ENCODE results near the gene YBX2.
A peak's percentile ranks its signal among the peaks of the same experiment; 100 is the strongest.
"Not testable (repeated sequence)": the region's sequence is repeated elsewhere in the genome, so short reads cannot be mapped to it uniquely, and the experiment has no call there.

YBX2 gene

GRCh38 chr17:7262192-7262934, 32.1 kb downstream of the YBX2 start, which contains the start of gene CLDN7:
TSS of gene CLDN7 (minus strand) at chr17:7262478. CDS start at chr17:7262043, 435 bp downstream.
- DNase-seq, result peak; percentile 65 to 91

DNA sequence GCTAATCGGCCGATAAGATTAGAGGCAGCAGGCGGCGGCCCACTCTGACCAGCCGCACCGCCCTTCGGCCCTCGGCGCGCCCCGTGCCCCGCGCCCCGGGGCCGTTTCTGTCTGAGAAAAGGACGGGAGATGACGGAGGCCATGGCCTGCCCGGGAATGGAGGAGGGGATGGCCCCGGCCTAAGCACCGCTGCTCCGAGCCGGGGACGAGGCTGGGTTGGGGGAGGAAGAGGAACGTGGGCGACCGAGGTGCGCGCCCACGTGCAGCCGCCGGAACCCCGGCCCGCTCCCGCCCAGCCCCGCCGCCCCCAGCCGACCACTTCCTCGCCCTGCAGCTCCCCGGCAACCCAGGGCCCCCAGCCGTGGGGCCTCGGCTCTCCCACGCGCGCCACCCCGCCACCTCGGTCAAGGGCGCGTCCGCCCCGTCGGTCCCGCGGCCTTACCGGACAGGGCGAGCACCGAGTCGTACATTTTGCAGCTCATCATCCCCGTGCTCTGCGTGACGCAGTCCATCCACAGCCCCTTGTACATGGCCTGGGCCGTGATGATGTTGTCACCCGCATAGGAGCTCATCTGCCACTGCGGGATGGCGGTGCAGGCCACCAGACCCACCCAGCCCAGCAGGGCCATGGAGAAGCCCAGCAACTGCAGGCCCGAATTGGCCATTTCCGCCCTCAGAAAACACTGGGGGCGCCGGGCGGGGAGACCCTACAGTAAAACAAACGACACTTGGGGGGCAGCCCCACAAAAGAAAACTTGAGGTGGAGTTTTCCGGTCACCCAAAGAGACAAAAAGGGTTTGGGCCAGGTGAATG, 32.9 kb downstream of the YBX2 start:
- peak in 1 of 2 experiments; percentile 38 for DNase-seq

DNA sequence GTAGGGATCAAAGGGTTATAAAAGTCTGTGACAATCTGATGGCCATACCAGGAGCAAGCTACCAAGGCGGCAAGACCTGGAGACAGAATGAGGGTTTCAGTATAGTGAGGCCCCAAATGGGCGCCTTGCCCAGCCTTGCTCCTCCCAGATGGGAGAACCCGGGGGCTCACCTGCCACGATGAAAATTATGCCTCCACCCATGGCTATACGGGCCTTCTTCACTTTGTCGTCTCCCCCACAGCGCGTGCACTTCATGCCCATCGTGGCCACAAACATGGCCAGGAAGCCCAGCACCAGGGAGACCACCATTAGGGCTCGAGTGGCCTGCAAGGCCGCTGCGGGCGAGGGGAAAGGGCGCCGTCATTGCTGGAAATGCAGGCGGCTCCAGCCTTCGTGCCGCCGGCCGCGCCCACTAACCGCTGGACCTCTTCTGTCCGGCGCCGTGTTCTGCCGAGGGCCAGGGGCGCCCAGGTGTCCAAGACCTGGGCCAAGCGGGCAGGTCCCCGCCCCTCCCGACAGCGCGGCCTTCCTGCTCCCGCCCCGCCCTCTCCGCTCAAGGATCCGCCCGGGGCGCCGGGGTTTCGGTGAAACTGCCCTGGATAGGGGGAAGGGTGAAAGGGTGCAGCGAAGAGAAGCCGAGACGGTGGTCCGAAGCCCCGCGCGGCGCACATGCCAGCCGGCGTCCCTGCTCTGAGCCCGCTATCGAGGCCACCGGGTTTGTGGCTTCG, 33.6 kb downstream of the YBX2 start:
- peak in 1 of 2 experiments; percentile 61 for DNase-seq

- no peak for DNase-seq
These were observed 34.3 kb downstream of the YBX2 start for GRCh38 chr17:7260151-7260550.

DNA sequence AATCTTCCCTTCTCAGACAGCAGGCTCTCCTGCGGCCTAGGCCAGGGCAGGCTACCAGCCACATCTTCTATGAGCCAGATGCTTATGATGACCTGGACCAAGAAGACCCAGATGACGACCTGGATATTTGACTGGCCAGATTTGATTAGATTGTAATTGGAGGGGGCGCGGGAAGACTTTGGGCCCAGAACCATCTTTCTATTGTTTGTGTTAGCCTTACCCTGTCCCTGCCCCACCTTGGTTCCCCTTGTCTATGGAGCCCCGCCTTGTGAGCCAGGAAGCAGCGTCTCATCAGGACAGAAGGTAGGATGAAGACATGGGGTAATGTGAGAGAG, 34.9 kb downstream of the YBX2 start:
- DNase-seq, result no peak

- no peak for DNase-seq
These were observed 35.5 kb downstream of the YBX2 start for GRCh38 chr17:7258731-7259554.

GRCh38 chr17:7256766-7257456, 37.5 kb downstream of the YBX2 start:
- no peak for DNase-seq

- DNase-seq, result no peak
These were observed 39.9 kb downstream of the YBX2 start for GRCh38 chr17:7254511-7254910.

GRCh38 chr17:7253082-7253481, 41.4 kb downstream of the YBX2 start:
- no peak for DNase-seq

- DNase-seq, result peak; percentile 89 to 92
These were observed 42.0 kb downstream of the YBX2 start, which contains the start of gene ELP5 for GRCh38 chr17:7252176-7253043. TSS of gene ELP5 (plus strand) at chr17:7252215. CDS start at chr17:7252551, 336 bp downstream.

GRCh38 chr17:7251661-7252175, 42.7 kb downstream of the YBX2 start, which contains the start of gene CTDNEP1:
TSS of gene CTDNEP1 (minus strand) at chr17:7251734. CDS start at chr17:7251296, 438 bp downstream.
- peak; percentile 95 for DNase-seq

DNA sequence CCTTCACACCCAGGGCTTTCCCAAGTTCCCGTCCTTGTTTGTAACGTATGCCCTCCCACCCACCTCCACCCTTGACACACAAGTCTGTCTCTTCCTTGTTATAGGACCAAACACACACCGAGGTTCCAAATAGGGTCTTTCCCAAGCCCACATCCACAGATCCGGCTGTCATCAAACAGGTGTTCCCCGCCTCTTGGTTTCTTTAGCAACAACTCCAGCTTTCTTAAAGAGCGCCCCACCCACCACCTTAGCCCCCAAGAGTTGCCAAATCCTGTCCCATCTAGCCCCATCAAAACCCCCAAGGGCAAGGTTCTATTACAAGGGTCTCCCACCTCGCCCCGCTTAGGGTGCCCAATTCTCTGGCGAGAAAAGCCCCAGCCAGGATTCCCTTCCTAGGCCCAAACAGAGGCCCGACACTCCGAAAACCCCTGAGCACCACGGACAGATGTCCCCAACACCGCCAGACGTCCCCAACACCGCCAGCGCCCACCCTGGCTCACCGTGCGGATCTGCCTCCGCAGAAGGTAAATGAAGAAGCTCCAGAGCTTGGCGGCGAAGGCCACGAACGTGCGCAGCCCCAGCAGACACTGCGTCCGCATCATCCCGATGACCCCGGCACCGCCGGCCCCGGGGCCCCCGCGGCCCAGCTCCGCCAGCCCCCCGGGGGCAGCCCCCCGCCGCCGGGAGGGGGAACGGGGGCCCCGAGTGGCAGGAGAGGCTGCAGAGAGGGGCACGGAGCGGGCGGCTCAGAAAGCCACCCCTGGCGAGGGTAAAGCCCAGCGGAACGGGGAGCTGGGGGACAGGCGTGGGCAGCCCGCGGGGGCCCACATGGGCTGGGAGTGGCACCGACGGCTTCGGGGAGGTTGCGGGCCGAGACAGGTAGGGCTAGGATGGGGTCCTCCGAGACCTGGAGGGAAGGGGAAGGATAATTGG, 43.5 kb downstream of the YBX2 start:
- DNase-seq, result no peak

GRCh38 chr17:7249830-7250229, 44.6 kb downstream of the YBX2 start:
- DNase-seq, result no peak

DNA sequence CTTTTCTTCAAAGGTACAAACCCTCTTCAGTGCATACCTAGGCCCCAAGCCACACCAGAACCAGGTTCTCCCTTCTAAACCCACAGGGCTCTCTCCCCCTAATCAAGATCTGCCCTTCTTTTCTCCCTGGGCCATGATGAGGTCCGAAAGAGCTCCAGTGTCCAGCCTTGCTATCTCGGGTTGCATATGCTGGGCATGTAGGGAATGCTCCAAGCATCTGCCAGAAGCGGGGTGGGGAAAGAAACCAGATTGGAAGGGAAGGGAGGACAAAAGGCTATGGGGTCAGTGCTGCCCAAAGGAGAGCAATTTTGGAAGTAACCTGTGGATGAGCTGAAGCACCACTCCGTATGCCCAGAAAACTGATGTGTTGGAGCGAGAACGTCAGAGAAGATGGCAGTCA, 45.2 kb downstream of the YBX2 start:
- no peak for DNase-seq

DNA sequence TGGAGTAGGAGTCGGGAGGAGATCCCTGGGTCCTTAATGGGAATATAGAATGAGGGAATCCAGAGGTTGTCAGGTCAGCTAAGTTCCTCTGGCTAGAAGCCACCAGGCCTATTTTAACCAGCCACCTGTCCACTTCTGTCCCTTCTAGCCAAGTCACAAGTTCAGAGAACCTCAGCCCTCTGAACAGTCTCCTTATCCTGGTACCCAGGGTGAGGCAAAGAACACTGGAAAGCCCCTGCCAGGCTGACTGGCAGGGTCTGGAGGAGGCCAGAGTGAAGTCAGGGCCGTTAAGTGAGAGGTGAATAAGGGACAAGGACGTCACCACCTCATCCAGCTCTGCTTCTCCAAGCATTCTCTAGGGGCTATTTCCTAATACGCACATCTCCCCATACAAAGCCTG, 45.6 kb downstream of the YBX2 start:
- no peak for DNase-seq

- no peak for DNase-seq
These were observed 47.7 kb downstream of the YBX2 start for GRCh38 chr17:7246779-7247178.

- DNase-seq, result not testable (repeated sequence)
These were observed 50.6 kb downstream of the YBX2 start for GRCh38 chr17:7243838-7244237.

DNA sequence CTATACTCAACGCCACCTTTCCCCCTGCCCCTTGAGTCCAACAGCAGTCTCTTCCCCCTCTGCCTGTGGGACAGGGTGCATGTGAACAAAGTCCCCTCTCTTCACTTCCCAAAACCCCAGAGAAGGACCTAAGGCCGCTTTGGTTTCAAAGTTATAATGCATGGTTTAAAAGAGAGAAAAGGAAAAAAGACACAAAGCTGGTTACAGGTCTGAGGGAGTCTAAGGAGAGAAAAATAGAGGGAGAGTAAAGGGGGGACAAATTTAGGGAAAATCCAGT, 51.0 kb downstream of the YBX2 start:
- no peak for DNase-seq

GRCh38 chr17:7242717-7243452, 51.6 kb downstream of the YBX2 start:
- DNase-seq, result peak; percentile 79 to 93
